Right lobe of liver (tissue), 4 donors: Measurements from ENCODE around the gene CGB5.

Experiments used
- POLR2A ChIP-seq: fragments of 450-650 bp; IDR thresholded peaks from one replicate; pipeline ENCODE4 v1.6.1; 2017; ENCODE audit warnings: antibody characterized with exemption, mild to moderate bottlenecking
- TF ChIP-seq, protein P1 (sequence below), 4 donors: fragments of 200-600 bp in 3 of 4; fragments of 450-650 bp in 1 of 4; IDR thresholded peaks; one replicate each; pipeline versions ENCODE4 v1.5.1 to v1.8.0; 2016 to 2022; ENCODE audit warnings: antibody characterized with exemption in 4 of 4, mild to moderate bottlenecking in 2 of 4
- donor health status: DM: no; HTN: no; CAD: no.
- donor health status: DM: no; HTN: no; CAD: no.
- donor health status: DM: no; HTN: yes; CAD: no.

DNA sequence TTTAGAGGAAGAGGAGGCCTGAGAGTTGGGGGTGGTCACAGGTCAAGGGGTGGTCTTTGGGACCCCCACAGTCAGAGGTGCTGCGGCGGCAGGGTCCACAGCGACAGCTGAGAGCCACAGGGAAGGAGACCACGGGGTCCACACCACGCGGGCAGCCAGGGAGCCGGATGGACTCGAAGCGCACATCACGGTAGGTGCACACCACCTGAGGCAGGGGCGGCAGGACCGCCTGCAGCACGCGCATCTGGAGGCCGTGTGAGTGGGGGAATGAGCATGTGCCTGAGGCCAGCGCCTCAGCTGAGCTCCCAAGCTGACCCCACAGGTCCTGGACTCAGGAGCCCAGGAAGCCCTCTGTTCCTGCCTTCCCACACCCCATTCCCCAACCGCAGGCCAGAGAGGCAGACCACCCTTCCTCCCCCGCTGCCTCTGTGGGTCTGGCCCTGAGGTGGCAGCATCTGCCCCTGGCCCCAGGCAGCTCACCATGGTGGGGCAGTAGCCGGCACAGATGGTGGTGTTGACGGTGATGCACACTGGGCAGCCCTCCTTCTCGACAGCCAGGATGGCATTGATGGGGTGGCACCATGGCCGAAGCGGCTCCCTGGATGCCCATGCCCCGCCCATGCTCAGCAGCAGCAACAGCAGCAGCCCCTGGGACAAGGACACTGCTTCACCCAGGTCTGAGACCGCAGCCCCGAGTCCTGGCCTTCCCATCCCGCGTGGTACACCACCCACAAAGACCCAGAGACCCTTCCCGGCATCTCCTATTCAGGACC lies 27.4 kb upstream of the CGB5 start:
- TF ChIP-seq, protein P1, sequence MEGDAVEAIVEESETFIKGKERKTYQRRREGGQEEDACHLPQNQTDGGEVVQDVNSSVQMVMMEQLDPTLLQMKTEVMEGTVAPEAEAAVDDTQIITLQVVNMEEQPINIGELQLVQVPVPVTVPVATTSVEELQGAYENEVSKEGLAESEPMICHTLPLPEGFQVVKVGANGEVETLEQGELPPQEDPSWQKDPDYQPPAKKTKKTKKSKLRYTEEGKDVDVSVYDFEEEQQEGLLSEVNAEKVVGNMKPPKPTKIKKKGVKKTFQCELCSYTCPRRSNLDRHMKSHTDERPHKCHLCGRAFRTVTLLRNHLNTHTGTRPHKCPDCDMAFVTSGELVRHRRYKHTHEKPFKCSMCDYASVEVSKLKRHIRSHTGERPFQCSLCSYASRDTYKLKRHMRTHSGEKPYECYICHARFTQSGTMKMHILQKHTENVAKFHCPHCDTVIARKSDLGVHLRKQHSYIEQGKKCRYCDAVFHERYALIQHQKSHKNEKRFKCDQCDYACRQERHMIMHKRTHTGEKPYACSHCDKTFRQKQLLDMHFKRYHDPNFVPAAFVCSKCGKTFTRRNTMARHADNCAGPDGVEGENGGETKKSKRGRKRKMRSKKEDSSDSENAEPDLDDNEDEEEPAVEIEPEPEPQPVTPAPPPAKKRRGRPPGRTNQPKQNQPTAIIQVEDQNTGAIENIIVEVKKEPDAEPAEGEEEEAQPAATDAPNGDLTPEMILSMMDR (IDR thresholded peaks at IDR 0.05): no peak
- TF ChIP-seq POLR2A: no peak
